ENCODE results near the gene ACSM5. TPM values are rescaled to one million over a fixed set of nuclear protein-coding genes. Genes with fewer than 3 reads are reported as not detected.

The ACSM5 gene
- total RNA-seq (2014; rRNA removed; shearing (Covaris generic)), result 14.4 and 29.6 TPM in 2 replicates

GRCh38 chr16:20409398-20410120 is at the start of gene ACSM5:
Gene ACSM5 (plus strand): TSS chr16:20409534. CDS start chr16:20411485, 1,951 bp downstream.
- peak; percentile 90 for DNase-seq (ENCODE audit: low read depth)

GRCh38 chr16:20359997-20360396 is 49.3 kb upstream of the ACSM5 start:
- no peak for DNase-seq (ENCODE audit: low read depth)

DNA sequence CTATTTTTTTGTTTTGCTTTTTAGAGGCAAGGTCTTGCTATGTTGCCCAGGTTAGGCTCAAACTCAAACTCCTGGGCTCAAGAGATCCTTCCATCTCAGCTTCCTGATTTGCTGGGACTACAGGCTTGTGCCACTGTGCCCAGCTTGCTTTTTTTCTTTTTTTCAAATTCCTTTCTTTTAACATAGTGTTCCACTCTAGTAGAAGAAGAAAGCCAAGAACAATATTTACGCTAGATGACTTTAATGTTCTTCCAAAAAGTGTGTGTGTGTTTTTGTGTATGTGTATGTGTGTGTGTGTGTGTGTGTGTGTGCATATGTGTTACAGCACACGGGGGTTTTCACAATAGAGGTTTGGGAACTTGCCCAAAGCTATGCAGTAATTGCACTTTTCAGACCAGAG is 46.1 kb upstream of the ACSM5 start:
- DNase-seq (ENCODE audit: low read depth), result no peak

DNA sequence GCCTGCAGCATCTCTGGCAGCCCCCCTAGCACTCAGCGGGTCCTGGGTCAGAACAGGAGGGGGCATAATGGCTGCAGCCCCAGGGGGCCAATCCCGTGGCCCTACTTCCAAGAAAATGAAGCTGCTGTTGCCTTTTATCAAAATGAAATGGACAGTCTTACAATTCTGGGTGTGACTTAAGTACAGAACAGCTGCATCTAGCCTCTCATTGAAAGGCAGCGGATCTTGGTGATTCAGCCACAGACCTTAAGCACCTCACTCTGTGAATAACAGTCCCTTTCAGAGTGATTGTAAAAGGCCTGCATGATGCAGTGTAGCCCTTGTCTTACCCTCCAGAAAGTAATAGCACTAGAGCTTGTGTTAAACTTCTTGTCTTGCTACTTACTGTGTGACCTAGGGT is 45.3 kb upstream of the ACSM5 start:
- DNase-seq (ENCODE audit: low read depth), result no peak

GRCh38 chr16:20369452-20370054 is 39.8 kb upstream of the ACSM5 start:
- DNase-seq (ENCODE audit: low read depth), result no peak

DNA sequence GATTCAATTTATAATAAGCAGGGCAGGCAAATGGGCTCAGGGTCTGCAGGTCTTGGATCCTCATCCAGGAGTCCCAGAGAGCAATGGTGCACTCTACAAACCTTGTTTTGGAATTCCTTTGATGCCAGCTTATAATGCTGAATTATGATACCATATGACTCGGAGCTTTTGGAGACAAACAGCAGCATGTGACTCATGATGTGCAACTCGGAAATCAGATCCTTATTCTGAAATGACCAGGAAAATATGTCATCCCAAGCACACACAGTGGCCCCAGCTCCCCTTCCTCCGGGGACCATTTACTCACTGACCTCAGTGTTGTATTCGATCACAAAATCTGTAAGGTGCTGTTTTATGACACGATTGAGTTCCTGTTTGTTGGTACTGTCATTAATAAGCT is 36.6 kb upstream of the ACSM5 start:
- no peak for DNase-seq (ENCODE audit: low read depth)

DNA sequence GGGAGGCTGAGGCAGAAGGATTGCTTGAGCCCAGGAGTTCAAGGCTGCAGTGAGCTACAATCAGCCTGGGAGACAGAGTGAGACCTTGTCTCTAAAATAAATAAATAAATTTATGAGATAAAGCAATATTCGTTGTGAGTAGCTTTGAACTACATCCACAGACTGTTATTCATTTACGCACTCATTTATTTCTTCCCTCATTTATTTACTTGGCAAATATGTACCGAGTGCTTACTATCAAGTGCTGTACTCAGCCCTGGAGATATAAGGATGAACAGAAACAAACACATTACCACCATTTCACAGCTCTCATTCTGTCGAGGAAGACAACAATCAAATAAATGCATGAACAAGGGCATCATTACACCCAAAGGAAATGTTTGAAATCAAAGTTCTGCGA is 32.2 kb upstream of the ACSM5 start:
- DNase-seq (ENCODE audit: low read depth), result no peak

DNA sequence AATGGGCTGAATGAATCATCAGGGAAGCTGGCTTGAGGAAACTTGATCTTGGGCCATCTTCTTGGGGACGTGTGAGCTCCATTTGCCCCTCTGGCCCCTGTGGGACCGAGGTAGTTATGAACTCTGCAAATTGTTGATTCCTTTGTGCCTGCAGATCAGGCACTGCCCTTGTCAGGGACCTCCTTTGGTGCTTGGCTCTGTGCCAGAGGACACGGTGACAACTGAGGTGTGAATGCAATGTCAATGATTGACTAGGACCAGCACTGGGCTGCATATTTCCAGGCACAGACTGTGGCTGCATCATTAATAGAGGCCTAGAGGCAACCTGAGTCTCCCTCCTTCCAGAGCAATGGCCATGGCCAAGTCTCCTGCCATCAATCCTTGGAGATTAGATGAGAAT is 28.6 kb upstream of the ACSM5 start:
- DNase-seq (ENCODE audit: low read depth), result no peak

GRCh38 chr16:20382202-20382948 is 27.0 kb upstream of the ACSM5 start:
- no peak for DNase-seq (ENCODE audit: low read depth)

DNA sequence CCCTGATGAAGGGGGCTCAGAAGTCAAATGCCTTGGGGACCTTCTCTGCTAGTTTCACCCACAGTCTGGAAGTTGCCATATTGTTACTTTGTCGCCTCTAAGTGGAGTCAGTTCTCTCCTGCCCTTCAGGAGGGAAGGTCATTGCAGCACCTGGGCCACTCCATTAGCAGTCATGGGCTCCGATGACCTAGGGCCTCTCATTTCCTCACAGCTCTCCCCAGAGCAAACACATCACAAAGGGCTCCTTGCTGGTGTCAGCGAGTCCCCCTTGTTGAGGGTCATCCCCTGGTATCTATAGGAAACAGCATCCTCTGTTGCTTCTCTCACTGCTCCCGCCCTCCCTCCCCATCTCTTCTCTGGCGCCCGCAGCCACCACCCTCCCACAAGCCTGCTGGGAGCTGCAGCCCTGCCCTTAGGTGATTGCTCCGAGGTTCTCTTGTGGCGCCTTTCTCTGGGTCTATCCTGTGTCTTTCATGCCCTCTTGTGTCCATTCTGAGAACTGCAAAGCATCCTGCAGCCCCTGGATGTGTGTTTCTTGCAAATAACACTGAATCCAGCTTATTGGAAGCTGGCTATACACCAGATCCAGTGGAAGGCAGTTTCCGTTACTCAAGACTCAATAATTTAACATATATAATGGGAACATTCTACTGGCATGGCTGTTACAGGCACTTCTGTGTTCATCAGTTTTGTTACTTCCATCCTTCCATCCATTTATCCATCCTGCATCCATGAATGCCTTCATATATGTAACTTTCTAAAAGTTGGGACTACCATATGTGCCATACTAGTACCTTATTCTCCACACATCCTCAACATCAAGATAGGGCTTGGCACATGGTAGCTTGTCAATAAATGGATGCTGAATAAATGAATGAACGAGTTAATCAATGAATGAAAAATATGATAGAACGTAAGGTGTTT is 26.0 kb upstream of the ACSM5 start:
- DNase-seq (ENCODE audit: low read depth), result peak; percentile 74

DNA sequence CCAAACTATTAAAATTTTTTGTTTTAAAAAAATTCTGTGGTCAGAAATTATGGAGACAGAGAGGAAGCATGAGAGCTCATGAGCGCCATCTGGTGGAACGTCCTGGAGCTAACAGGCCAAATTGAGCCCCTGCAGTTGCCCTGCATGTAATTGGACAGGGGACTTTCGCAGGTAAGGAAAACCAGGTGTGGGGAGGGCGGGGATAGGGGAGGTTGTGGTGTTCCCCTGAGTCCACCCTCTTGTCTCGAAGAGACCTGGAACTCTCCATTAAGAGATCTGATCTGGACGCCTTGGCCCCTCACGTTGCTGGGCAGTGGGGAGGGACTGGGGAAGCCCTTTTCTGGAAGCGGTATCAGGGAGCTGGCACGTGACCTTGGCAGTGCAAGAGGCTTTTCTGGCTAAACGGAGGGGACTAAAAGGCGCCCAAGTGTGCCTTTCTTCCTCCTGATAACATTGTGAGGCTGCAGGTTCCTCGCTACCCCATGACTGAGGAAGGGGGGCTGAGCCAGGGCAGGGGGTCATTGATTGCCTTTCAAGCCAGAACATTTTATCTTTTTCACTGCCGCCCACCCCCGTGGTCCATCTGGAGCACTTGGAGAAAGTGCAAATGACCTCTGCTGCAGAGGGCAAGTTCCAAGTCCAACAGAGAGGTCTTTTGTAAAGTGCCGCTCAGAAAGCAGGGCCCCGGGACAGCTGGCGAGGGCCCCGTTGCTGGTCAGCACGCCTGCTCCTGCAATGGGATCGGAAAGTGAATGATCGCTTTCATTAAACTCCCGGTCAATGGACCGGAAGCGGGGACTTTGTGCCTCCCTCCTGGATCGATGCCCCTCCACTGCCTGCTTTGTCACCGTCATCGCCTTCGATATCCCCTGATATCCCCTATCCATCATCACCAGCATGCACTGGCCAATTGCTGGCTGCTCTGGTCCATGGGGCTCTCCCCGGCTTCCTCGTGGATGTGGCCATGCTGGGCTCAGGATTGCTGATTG is 23.2 kb upstream of the ACSM5 start:
- DNase-seq (ENCODE audit: low read depth), result peak; percentile 41

DNA sequence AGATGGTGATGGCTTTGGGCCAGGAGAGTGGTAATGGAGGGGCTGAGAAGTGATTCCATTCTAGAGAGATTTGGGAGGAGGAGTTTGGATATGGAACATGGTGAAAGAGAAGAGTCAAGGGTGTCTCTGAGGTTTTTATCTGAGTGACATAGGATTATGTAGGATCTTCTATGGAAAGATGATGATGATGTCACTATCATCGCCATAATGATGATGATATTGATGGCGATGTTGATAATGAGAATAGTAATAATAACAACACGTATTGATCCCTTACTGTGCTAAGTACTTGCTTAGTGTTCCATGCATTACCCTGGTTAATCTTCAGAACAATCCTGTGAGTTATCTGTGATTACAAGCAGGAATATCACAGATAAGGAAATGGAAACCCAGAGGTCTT is 21.4 kb upstream of the ACSM5 start:
- no peak for DNase-seq (ENCODE audit: low read depth)

DNA sequence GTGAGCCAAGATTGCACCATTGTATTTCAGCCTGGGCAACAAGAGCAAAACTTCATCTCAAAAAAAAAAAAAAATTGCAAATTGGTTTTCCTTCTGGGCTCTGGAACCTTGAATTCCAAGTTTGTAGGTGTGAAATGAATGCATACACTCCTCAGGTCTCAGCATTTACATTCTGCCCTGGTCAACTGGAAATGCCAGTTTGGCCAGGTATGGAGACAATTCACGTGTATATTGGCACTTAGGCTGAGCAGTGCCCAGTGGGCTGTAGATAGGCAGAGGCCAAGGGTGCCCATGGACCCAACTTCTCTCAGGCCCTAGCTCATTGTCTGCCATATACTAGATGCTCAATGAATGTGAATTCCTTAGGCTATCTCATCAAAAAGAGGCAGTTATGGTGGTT is 20.5 kb upstream of the ACSM5 start:
- DNase-seq (ENCODE audit: low read depth), result no peak

DNA sequence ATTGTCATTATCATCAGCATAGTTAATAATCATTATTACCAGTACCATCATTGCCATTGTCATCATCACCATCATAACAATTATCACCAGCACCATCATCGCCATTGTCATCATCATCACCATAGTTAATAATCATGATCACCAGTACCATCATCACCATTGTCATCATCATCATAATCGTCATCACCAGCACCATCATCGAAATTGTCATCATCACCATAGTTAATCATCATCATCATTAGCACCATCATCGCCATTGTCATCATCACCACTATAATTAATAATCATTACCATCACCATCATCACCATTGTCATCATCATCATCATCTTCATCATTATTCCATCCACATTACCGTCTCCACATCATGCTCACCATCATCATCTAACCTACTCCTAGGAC is 18.3 kb upstream of the ACSM5 start:
- no peak for DNase-seq (ENCODE audit: low read depth)

DNA sequence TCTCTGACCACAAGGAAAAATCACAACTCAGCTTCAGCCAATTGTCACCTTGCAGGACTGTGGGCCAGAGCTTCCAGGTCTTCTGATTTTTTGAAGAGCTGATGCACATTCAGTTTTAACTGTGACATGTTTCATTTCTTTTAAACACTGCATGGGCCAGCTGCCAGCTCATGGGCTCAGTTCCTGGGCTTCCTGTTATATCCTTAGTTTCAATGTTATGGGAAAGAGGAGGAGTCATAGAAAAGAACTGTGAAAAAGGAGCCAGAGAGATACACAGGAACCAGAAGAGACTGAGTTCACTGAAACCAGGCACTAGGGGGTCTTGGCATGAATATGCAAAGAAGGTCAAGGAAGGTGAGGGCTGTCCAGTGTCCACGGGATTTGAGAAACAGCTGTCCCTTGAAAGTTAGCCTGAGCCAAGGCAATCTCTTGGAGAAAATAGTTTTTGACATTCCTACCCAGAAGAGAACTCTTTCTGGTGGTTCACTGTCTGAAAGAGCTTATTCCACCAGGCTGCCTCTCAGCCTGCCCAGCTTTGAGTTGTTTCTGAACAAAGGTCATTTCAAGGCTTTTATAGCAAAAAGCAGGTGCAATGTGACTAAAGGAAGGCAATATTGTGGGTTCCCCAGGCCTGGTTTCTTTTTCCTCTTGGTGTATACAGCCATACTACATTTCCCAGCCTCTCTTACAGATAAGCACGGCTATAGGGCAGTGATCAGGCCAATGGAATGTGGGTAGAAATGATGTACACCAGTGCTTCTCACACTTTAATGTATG is 15.3 kb upstream of the ACSM5 start:
- peak; percentile 50 for DNase-seq (ENCODE audit: low read depth)

DNA sequence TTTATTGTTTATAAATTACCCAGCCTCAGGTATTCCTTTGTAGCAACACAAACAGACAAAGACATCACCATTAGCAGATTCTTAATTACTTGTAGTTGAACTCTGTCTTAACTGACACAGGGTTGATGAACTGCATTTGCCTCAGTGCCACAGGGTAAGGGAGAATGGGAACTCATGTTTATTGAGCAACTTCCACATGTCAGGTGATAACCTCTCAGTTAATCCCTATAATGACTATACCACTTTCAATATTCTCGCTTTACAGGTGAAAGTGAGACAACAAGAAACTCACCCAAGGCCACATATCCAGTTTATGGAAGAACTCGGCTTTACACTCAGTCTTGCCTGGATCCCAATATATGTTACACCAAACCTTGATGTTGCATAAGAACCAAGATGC is 13.4 kb upstream of the ACSM5 start:
- DNase-seq (ENCODE audit: low read depth), result no peak

- DNase-seq (ENCODE audit: low read depth), result no peak
Measured at GRCh38 chr16:20396846-20397467, 12.4 kb upstream of the ACSM5 start.

- DNase-seq (ENCODE audit: low read depth), result no peak
Measured at GRCh38 chr16:20397468-20398074, 11.8 kb upstream of the ACSM5 start.

DNA sequence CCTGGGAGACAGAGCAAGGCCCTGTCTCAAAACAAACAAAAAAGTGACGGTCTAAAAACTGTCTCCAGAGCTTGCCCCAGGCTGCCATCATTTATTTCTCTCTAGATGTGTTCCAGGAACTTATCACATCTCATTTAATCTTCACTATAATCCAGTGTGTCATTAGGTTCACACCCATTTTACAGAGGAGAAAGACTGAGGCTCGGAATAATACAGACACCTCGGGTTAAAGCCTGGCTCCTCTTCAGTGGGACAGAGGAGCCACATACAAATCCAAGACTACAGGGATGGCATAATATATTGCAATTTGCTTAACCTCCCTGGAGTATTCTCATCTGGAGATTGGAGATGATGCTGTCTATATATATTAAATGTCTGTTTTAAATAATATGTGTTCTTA is 10.7 kb upstream of the ACSM5 start:
- DNase-seq (ENCODE audit: low read depth), result no peak
